Activated effector memory CD4-positive, alpha-beta T cell treated with anti-CD3 and anti-CD28 coated beads, Interleukin-2, amount 50 U/mL, for 16 hours (primary cell): Measurements from ENCODE around the gene ATP6V0A4.
"Not testable (repeated sequence)": the region's sequence is repeated elsewhere in the genome, so short reads cannot be mapped to it uniquely, and the experiment has no call there.

ENCODE experiments used
- DNase-seq: peaks from one replicate; pipeline ENCODE4 v3.0.0-alpha.2; 2020

The ATP6V0A4 gene

DNA sequence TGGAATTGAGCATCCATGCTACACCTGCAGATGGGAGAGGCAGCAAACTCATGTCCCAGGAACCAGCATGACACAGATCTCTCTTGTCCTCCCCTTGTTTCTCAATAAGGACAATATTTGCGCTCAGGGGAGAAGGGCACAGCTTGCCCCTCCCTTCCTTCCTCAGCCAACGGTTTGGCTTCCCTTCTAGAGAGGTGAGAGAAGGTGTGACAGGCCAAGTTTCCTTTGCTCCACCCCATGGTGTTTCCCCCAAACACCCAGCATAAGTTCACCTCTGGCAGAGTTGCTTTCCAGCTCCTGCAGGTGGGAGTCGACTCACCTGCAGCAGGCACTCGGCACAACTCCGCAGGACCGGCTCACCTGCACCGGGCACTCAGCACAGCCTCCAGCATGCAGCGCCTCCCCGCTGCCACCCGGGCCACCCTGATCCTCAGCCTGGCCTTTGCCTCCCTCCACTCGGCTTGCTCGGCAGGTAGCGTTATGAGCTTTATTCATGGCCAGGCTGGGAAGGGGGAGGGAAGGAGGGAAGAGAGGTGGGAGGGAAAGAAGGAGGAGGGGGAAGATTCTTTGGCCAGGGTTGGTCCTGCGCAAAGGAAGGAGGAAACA, at the start of gene ATP6V0A4, which contains the start of gene TMEM213:
Gene ATP6V0A4 (minus strand): TSS at position 482 of the 606 bp plus-strand sequence. CDS start 26,949 bp downstream, outside the sequence.
Gene TMEM213 (plus strand): TSS at position 280 of the 606 bp plus-strand sequence. CDS start 111 bp downstream, at position 391.
- no peak for DNase-seq

DNA sequence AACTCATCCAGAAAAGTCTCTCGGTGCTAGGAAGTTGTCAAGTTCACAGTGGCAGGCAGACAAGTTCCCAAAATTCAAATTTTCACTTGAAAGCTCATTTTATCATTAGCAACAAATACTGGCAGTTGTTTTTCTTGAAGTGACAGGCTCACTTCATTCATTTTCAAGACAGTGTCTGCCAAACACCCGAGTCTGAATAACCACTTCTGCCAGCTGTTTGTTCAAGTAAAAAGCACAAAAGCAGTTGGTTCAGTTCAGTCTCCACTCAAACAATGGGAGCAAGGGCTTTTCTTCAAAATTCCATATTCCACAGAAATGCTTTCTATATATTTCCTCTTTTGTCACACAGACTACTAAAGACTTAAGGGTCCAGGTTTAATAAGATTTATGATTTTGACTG, 47.7 kb upstream of the ATP6V0A4 start:
- DNase-seq: no peak

DNA sequence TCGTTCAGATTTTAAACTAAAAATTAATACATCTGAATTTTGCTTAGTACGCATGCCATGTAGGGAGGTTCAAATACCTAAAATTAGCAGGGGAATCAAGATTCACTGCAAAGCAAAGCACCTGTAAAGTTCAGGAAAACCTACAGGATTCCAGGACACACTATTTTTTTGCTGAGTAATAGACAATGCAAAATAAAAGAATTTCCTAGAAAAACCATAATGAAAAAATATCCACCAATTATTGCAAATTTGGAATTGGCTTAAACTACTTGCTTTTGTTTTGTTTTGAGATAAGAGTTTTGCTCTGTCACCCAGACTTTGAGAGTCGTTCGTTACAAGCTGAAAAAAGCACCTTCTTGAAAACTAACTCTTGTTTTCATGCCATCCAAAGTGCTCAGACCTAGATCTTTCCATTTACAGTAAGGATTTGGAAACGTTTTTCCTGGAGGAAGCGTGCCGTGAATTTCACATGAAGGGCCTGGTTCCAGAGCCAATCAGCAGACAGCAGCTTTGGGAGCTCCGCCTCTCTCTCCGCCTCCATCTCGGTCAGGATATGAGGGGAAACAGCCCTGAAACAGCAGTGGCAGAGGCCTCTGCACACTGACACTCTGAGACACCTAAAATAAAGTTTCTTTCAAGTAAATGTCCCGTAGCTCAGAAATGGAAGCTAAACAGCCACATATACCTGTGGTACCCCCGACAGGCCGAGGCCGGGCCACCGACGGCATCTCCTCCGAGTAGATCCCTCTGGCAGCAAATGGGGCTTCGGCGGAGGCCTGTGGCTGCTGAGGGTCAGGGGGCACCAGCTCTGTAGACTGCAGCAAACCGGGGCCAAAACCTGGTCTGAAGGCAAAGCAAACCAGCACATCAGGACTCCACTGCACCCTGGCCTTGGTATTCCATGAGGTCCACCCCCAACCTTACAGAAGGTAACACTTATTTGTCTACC, 45.9 kb upstream of the ATP6V0A4 start:
- DNase-seq: no peak

- no peak for DNase-seq
These were observed 44.1 kb upstream of the ATP6V0A4 start for GRCh38 chr7:138842111-138842510.

DNA sequence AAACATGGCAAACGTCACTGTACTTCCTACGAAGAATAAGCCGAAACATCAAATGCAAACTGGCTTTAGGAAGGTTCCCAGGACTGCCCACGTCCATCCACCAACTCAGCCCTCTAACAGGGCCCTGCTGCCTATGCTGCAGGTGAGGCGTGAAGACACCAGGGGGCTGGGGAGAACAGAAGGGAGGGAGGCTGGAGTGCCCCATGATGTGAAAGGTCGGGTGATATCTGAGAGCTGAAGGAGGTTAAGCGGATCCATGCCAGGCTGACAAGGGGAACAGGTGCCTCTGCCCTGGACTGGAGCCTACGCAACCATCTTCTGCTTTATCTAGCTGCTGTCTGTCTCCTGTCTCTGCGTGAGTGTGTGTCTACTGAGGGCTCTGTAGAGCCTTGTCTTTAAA, 40.2 kb upstream of the ATP6V0A4 start:
- DNase-seq: no peak

- no peak for DNase-seq
These were observed 39.6 kb upstream of the ATP6V0A4 start for GRCh38 chr7:138837627-138838026.

DNA sequence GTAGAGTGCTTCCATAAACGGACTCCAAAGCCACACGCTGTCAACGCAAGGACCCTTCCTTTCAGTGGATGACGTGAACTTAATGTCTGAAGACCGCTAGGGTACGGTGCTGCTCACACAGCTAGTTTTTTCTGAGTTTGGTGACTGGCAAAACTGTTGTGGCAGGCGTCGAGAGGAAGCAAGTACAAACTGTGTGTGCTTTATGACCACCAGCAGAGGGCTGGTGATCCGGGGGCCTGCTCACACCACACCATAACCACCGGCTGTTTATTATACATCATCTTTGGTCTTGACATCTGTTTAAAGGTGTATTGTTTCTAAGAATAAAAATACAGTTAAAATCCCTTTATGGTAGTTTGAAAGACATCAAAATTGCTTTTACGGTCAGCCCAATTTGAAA, 37.1 kb upstream of the ATP6V0A4 start:
- no peak for DNase-seq

GRCh38 chr7:138834583-138834982, 36.6 kb upstream of the ATP6V0A4 start:
- DNase-seq: no peak

- DNase-seq: no peak
These were observed 35.6 kb upstream of the ATP6V0A4 start for GRCh38 chr7:138833596-138833995.

GRCh38 chr7:138832966-138833365, 35.0 kb upstream of the ATP6V0A4 start:
- DNase-seq: no peak

DNA sequence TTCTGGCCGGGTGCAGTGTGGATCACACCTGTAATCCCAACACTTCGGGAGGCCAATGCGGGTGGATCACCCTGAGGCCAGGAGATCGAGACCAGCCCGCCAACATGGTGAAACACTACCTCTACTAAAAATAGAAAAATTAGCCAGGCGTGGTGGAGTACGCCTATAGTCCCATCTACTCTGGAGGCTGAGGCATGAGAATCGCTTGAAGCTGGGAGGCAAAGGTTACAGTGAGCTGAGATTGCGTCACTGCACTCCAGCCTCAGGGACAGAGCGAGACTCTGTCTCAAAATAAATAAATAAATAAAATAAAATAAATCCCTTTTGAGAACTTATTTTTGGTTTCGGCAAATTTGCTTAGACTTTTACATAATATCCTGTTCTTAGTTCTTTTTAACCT, 31.3 kb upstream of the ATP6V0A4 start:
- no peak for DNase-seq

- no peak for DNase-seq
These were observed 30.3 kb upstream of the ATP6V0A4 start for GRCh38 chr7:138828302-138828701.

GRCh38 chr7:138825049-138825721, 27.2 kb upstream of the ATP6V0A4 start:
- DNase-seq: no peak

DNA sequence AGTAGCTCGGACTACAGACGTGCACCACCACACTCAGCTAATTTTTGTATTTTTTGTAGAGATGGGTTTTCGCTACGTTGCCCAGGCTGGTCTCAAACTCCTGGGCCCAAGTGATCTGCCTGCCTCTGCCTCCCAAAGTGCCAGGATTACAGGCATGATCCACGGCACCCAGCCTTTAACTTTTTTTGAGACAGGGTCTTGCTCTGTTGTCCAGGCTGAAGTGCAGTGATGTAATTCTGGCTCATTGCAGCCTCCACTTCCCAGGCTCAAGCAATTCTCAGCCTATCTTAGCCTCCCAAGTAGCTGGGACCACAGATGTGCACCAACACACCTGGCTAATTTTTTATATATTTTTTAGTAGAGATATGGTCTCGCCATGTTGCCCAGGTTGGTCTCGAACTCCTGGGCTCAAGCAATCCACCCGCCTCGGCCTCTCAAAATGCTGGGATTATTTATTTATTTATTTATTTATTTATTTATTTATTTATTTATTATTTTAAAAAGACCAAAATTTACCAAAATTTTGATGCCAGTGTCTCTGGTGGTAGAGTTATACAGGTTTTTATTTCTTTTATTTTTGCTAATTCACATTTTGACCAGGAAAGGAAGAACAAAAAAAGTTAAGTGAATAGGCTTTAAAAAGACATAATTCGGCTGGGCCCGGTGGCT, 25.0 kb upstream of the ATP6V0A4 start:
- no peak for DNase-seq

DNA sequence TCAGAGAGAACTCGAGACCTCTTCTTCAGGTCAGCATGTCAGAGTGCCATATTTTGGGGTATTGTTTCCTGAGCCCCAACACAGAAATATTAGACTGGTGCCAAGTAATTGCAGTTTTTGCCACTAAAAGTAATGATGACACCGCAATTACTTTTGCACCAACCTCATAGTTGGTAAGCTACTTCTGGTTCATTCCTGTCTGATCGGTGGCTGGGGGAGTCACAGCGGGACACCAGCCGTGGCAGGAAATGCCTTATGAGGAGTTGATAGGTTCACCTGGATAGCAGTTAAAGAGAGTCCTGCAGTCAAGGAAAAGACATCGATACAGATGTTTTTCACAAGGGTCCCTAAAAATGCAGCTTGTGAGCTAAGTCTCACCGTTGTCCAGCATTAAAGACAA, 23.9 kb upstream of the ATP6V0A4 start:
- DNase-seq: no peak

GRCh38 chr7:138819625-138820024, 21.6 kb upstream of the ATP6V0A4 start:
- DNase-seq: no peak

DNA sequence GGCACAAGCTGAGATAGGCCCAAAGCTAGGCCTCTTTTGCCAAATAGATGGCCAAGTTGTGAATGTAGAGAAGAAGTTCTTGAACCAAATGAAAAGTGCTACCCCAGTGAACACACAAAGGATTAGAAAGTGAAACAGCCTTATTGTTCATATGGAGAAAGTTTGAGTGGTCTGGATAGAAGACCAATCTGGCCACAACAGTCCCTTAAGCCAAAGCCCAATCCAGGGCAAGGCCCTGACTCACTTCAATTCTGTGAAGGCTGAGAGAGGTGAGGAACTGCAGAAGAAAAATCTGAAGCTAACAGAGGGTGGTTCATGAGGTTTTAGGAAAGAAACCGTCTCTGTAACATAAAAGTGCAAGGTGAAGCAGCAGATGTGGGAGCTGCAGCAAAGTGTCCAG, 18.7 kb upstream of the ATP6V0A4 start:
- no peak for DNase-seq

GRCh38 chr7:138814816-138815332, 16.9 kb upstream of the ATP6V0A4 start:
- DNase-seq: no peak

GRCh38 chr7:138813945-138814344, 15.9 kb upstream of the ATP6V0A4 start:
- no peak for DNase-seq

- not testable (repeated sequence) for DNase-seq
These were observed 13.3 kb upstream of the ATP6V0A4 start for GRCh38 chr7:138811327-138811726.

GRCh38 chr7:138809346-138809745, 11.3 kb upstream of the ATP6V0A4 start:
- DNase-seq: no peak

- no peak for DNase-seq
These were observed 6.6 kb upstream of the ATP6V0A4 start for GRCh38 chr7:138804618-138805017.

DNA sequence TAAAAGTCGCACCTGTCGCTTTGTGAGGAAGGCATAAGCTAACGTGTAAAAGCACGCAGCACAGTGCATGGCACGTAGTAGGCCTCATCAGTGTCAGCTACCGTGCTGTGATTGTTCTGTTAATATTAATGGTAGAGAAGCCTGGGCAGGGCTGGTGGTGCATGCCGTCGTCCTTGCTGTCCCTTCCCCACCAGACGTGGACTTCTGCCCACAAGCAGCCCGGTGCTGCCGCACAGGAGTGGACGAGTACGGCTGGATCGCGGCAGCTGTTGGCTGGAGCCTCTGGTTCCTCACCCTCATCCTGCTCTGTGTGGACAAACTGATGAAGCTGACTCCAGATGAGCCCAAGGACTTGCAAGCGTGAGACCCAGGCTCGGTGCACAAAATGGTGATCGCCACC, 4.7 kb upstream of the ATP6V0A4 start:
- no peak for DNase-seq
